Cardiac muscle cell (in vitro differentiated cells and primary cell): ENCODE data around the gene PKNOX2. TPM values are rescaled to one million over a fixed set of nuclear protein-coding genes. Genes with fewer than 3 reads are reported as not detected.

Experiments
- DNase-seq, 2 donors: peaks; one replicate each; pipeline versions ENCODE4 v3.0.0 to v3.0.0-alpha.2; 2010 to 2017; ENCODE audit warnings: low read depth in 1 of 2, low spot score in 1 of 2
- H3K27ac ChIP-seq: fragments of 200-600 bp; sonication (generic); 2 replicates; pipeline ENCODE4 v1.5.1; 2016
- H3K27me3 ChIP-seq: fragments of 200-600 bp; sonication (generic); 2 replicates; pipeline ENCODE4 v1.6.0; 2016; ENCODE audit warnings: control low read depth
- H3K36me3 ChIP-seq: fragments of 200-600 bp; sonication (generic); 2 replicates; pipeline ENCODE4 v1.5.1; 2016; ENCODE audit warnings: control low read depth
- H3K4me1 ChIP-seq: fragments of 200-600 bp; sonication (generic); 2 replicates; pipeline ENCODE4 v1.8.1; 2017; ENCODE audit warnings: low read depth, mild to moderate bottlenecking, mixed run types
- H3K4me3 ChIP-seq: fragments of 200-600 bp; sonication (generic); 2 replicates; pipeline ENCODE4 v1.5.1; 2016; ENCODE audit warnings: mild to moderate bottlenecking
- H3K9me3 ChIP-seq: fragments of 200-600 bp; sonication (generic); 2 replicates; pipeline ENCODE4 v1.5.1; 2017; ENCODE audit warnings: low read depth, mild to moderate bottlenecking, control low read depth
- CTCF ChIP-seq: IDR thresholded peaks from 2 replicates; pipeline ENCODE4 v1.5.1; 2012; ENCODE audit warnings: low read depth, mild to moderate bottlenecking, low read length
- polyA plus RNA-seq: library from polyadenylated mRNA; unstranded; fragments of >200 nt; fragmentation: Nextera tagmentation; extraction: Ambion mirVana; gene quantifications from 2 replicates; pipeline ENCODE4 v1.2.1, GENCODE V29; 2016
- total RNA-seq: library from RNA; depleted of rRNA; stranded (reverse); fragments of >200 nt; gene quantifications from 2 replicates; pipeline ENCODE4 v1.2.3, GENCODE V29; 2016

Gene PKNOX2
- total and polyA plus RNA-seq, 2 experiments from 2014 or later = 2.1 to 6.1 TPM

- TF ChIP-seq CTCF = no peak
- Histone ChIP-seq H3K4me1 (peaks cover 8% of the 10 kb centered on the region), H3K4me3 (no peak overlapping the region), H3K27me3 (no peaks in the 10 kb centered on the region), H3K27ac (no peak overlapping the region), H3K9me3 (no peaks in the 10 kb centered on the region), H3K36me3 (no peaks in the 10 kb centered on the region)
- DNase-seq = no peak
Measured at GRCh38 chr11:125157953-125158680, 6.4 kb upstream of the PKNOX2 start.

- peak in 1 of 2 donors; percentile 86 for DNase-seq
- Histone ChIP-seq H3K36me3 (no peaks in the 10 kb centered on the region), H3K9me3 (no peaks in the 10 kb centered on the region)
Measured at GRCh38 chr11:125162743-125163142, 1.8 kb upstream of the PKNOX2 start.

GRCh38 chr11:125163431-125164063 lies 1.0 kb upstream of the PKNOX2 start:
- Histone ChIP-seq H3K4me3 (no peak overlapping the region), H3K9me3 (no peaks in the 10 kb centered on the region), H3K36me3 (no peaks in the 10 kb centered on the region), H3K27ac (peak overlapping the region; percentile 25), H3K4me1 (peaks cover 37% of the 10 kb centered on the region), H3K27me3 (no peaks in the 10 kb centered on the region)
- TF ChIP-seq CTCF = no peak
- no peak for DNase-seq

More at GRCh38 chr11:125162743-125163142, 1.8 kb upstream of the PKNOX2 start:
- Histone ChIP-seq H3K4me1 (peaks cover 29% of the 10 kb centered on the region), H3K27ac (peak overlapping the region; percentile 25), H3K27me3 (no peaks in the 10 kb centered on the region), H3K4me3 (no peak overlapping the region)
- no peak for TF ChIP-seq CTCF

- Histone ChIP-seq H3K4me3 (peak overlapping the region; percentile 75), H3K27me3 (no peaks in the 10 kb centered on the region), H3K9me3 (no peaks in the 10 kb centered on the region), H3K27ac (no peak overlapping the region), H3K36me3 (no peaks in the 10 kb centered on the region), H3K4me1 (peaks cover 42% of the 10 kb centered on the region)
- no peak for TF ChIP-seq CTCF
- DNase-seq = no peak
Measured at GRCh38 chr11:125164091-125164421, 495 bp upstream of the PKNOX2 start.

GRCh38 chr11:125165111-125165842 lies 726 bp downstream of the PKNOX2 start:
- Histone ChIP-seq H3K27ac (peak overlapping the region; percentile 72), H3K4me1 (peaks cover 54% of the 10 kb centered on the region), H3K4me3 (peak overlapping the region; percentile 75), H3K9me3 (no peaks in the 10 kb centered on the region), H3K36me3 (no peaks in the 10 kb centered on the region), H3K27me3 (no peaks in the 10 kb centered on the region)
- peak; percentile 43 to 66 for DNase-seq
- no peak for TF ChIP-seq CTCF
